ENCODE results near the gene MACIR.

MACIR gene

GRCh38 chr5:103247118-103247517 is 11.4 kb upstream of the MACIR start:
- no peak for DNase-seq

DNA sequence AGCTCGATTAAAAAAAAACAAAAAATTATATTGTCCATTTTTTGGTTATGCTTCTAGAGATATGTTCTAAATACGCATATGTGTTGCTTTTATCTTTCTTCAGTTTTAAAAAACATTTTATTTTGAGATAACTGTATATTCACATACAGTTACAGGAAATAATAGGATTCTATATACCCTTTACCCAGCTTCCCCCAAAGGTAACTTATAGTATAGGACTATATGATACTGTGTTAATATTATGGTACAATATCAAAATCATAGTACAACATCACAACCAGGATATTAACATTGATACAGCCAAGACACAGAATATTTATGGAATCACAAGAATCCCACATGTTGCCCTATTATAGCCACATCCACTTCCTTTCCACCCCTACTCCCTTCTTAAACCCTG is 9.5 kb upstream of the MACIR start:
- DNase-seq: no peak

- no peak for DNase-seq
These were observed 3.6 kb upstream of the MACIR start for GRCh38 chr5:103254921-103255320.

DNA sequence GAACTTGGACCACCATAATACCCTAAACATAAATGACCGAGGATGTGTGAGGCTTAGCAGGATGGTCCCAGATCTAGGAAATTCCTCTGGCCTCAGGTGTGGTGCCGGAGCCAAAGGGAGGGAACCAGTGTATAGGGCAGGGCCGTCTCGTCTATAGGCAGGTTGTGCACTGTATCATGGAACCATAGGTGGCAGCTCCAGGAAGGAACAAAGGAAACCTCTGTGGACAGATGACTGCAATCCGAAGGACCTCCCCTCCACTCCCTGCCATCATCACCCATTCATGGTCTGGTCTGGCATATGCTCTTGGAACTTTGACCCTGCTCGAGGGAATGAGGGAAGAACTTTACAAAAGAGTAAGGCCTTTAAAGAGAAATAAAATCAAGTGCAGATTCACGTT is 2.9 kb upstream of the MACIR start:
- no peak for DNase-seq

DNA sequence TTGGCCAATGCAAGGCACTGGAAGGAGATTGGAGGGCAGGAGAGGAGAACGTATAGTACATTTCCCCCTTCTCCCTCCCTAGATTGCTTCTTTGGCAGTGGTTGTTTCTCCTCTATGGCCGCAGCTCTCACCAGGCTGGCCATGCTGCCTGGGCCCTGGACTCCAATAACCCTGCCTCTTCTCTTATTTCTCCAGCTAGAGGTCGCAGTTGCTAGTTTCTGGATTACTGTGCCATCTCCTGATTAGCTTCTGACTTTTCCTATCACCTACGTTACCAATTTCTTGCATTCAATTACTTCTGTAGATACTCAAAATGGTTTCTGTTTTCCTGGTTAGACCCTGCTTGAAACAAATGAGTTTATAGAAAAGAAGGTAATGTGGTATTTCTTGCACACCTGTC is 2.4 kb upstream of the MACIR start:
- no peak for DNase-seq

DNA sequence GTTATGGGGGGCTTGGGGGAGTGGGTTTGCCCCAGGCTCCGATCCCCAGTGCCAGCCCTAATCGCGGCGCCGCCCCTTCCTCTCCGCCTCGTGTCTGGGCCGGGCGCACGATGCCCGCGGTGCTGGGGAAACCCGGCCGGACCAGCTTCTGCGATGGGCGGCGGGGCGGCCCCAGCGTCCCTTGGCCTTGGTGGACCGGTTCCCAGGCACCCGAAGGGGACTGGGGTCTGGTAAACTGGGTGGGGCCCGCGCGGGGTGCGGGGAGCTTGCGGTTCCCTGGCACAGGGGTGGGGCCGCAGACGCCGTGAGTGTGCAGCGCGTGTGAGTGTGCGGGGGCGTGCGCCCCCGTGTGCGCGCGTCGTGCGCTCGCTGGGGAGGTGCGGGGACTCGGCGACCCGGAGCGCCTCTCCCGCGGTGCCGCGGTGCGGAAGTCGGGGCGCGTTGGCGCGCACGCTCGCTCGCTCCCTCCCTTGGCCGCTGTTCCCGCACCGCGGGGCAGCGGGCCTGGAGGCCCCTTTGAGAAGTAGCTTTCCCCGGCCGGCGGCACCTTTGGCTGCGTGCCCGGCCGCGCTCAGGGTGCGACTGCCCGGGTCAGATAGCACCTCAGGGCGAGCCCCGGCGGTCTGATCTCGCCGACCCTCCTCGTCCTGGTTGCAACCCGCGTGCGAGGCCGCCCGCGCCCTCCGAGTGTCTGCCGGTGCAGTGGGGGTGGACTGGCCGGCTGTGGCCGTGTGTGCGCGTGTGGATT is 568 bp downstream of the MACIR start:
- no peak for DNase-seq

DNA sequence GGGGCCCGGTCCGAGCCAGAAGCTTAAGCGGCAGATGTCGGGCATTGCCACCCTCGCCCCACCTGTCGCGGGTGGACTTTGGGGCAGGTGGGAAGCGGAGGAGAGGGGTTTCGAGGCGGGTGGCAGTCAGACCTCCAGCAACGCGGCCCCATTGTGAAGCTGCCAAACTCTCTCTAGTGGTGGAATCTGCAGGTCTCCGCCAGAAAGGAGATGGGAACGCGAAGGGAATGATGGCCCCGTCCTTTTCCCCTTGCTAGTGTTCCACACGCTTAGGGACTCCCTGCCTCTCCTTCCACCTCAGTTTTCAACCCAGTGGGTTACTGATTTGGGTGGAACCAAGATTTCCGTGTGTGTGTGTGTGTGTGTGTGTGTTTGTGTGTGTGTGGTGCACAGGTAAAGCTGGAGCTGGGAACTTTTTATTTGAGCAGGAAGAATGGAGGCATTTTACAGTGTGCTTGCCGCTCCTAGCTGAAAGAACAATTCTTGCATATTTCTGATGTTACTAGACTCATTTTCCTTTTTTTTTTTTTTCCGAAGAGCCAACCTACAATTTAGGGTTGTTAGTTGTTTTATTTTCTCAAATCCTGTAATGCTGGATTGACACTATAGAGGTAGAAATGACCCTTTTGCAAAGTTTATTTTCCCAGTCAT is 1.3 kb downstream of the MACIR start:
- DNase-seq: no peak

- DNase-seq: no peak
These were observed 2.4 kb downstream of the MACIR start for GRCh38 chr5:103260951-103261350.

- DNase-seq: no peak
These were observed 3.9 kb downstream of the MACIR start for GRCh38 chr5:103262422-103262871.

- DNase-seq: no peak
These were observed 4.5 kb downstream of the MACIR start for GRCh38 chr5:103263054-103263453.

DNA sequence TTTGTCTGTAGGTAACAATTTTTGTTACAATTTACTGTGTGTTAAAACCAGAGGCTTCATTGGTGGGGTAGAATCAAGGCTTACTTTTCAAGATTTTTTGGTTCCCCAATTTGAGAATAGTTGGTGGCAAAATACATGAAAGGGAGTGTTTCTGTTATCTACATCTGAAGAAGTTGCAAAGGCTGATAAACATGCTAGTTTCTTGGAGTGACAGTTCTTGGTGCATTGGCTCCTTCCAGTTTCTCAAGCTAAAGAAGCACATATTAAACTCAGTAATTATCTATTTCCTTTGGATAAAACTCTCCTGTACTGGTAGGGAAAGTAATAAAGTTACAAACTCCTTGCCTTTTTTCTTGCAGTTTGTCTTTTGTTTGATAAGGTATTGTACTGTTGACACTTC is 5.9 kb downstream of the MACIR start:
- no peak for DNase-seq

DNA sequence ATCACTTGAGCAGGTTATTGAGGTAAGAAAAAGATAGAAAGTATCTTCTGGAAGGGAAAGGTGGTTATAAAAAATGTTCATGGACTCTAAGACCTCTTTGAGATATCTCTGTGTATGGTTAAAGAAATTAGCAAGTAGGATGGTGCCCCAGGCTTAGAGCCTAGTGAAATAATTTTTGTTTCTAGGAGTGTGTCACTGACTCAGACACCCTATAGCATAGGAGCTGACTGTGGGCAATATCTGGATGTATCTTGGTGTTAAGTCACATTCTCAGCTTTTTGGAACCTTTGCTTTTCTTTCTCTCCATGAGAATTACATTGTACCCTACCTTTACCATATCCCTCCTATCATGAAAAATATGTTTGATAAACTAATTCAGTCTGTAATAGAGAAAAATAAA is 12.0 kb downstream of the MACIR start:
- no peak for DNase-seq

DNA sequence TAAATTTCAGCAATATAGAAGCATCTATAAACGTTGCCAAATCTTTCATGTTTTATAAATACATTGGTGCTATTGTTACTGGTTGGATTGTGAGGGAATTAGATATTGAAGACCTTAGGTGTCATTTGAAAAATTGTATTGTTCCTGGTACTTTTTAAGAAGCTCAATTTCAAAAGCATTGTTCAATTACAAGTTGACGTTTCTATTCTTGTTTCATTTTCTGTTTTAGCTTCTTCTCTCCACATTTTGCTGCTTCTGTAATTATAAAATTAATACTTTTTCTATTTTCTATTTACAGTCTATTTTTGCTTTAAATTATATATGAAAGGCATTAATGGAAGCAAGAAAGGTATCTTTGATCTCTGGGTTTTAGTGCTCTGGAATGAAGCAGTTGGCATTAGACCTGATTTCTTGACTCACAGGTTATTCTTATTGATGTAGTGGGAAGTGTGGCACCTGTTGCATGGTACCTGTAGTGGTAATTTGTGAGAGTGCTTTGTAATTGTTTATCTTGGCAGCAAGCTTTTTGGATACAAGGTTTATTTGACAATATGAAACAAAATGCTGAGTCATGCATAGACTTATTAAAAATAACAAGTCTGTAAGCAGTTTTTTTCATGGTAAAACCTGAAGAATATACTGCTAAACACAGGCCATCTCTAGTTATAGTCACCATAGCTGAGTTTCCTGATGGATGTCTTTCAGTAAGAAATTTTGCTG is 13.2 kb downstream of the MACIR start:
- DNase-seq: no peak

DNA sequence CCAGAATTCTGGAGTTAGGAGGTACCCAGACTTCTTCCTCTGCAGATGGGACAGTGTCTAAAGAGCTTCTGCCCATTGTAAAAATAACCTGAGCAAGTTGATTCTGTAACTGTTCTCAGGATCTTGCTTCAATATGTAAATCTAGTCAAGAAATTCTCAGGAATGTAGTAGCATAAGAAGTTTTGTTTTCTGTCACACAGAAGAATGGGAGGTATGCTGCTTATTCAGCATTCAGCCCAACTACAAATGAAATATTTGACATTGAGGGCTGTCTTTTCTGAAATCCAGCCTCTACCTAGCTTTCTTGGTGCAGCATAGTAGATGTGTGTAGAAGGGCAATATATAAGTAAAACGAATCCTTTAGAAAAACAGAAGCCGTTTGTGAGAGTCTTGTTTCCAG is 13.8 kb downstream of the MACIR start:
- no peak for DNase-seq

- DNase-seq: no peak
These were observed 15.4 kb downstream of the MACIR start for GRCh38 chr5:103273952-103274351.

GRCh38 chr5:103275851-103276250 is 17.3 kb downstream of the MACIR start:
- no peak for DNase-seq

- no peak for DNase-seq
These were observed 22.4 kb downstream of the MACIR start for GRCh38 chr5:103280967-103281366.

DNA sequence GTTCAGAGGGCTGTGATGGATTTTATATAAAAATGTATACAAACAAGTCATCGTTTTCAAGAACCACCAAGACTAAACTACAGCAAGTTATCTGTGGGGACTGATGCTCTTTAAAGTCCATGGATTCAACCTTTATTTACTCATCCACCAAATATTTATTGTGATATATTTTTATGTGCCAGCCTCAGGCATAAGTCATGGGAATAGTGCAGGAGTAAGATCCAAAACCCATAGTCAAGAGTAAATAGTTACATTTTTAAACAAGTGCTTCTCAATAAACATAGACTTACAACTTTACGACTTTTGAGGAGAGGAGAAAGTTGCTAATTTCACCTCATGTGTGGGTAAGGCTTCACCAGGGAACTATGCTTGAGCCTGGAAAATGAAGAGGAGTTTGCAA is 24.6 kb downstream of the MACIR start:
- DNase-seq: no peak

GRCh38 chr5:103283869-103284268 is 25.3 kb downstream of the MACIR start:
- DNase-seq: no peak

- DNase-seq: no peak
These were observed 28.1 kb downstream of the MACIR start for GRCh38 chr5:103286622-103287021.

DNA sequence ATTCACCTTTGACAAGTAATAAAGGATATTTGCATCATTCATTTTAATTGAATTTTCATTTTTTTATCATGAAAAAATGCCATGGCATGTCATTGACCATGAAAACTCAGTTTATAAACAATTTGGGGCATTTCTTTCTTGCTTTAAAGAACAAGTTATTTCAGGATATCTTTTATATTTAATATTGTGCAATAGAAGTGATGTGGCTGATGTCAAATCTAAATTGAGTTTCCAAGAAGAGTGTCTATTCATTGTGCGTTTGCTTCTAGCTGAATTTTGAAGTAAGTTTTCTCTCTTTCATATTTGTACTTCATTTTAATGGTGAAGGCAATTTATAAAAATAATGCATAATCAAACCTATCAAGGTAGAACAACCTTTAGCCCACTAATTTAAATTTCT is 30.5 kb downstream of the MACIR start:
- DNase-seq: no peak

DNA sequence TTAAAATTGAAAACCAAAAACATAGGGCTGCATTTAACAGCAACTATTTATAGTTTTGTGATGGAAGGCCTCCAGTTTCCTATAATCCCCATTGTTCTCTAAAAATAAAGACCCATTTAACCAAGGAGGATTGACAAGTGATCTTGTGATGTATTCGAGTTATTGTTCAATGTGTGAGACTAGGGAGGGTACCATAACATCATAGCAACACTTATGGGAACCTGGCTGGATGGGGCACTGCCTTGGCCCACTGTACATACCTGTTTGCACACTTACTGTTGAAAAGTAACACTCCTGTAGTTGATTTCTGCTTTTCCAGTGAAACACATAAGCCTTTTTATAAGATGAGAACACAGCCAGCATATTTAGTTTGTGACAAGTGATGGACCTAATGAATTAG is 32.3 kb downstream of the MACIR start:
- DNase-seq: no peak

GRCh38 chr5:103291606-103292005 is 33.0 kb downstream of the MACIR start:
- DNase-seq: no peak

- no peak for DNase-seq
These were observed 34.5 kb downstream of the MACIR start for GRCh38 chr5:103293099-103293498.

All from NCI-H187 treated with DMSO at 0.1 percent for 48 hours (cell line).